Measurements from ENCODE around the gene HCST.

HCST gene

DNA sequence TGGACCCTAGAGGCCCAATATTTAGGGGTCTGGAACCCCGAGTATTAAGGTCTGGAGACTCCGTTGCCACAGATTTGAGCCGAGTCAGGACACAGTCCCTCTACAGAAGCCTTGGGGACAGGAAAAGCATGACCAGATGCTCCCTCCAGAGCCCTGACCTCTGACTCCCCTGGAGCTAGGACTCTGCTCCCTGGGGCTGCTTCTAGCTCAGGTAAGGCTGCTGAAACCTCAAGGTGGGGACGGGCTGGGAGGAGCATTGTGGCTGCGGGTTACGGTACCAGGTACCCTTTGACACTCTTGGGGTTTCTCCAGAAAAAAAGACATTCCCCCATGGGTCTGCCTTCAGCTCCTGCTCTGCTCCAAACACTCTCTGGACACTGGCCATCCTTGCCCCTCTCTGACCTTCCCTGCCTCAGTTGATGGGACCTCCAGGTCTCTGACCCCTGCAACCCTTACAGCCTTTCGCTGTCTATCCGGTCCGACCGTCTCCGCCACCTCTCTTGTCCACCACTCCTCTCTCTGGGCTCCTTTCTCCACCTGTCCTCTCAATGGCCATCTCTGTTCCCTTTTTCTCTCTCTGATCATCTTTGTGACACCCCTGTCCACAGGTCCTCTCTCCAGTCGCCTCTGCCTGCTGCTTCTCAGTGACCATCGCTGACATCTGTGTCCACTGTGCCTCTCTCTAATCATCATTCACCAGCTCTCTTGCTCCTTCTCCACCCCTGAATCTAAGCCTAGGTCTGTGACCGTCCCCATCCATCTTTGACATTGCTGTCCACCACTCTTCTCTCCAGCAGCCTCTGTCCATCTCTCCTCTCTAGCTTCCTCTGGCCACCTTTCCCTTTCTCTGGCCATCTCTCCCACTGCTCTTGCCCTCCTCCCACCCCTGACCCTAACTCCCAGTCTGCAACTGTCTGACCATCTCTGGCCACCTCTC, 35.3 kb downstream of the HCST start:
- no peak for DNase-seq (ENCODE audit: low read depth)

DNA sequence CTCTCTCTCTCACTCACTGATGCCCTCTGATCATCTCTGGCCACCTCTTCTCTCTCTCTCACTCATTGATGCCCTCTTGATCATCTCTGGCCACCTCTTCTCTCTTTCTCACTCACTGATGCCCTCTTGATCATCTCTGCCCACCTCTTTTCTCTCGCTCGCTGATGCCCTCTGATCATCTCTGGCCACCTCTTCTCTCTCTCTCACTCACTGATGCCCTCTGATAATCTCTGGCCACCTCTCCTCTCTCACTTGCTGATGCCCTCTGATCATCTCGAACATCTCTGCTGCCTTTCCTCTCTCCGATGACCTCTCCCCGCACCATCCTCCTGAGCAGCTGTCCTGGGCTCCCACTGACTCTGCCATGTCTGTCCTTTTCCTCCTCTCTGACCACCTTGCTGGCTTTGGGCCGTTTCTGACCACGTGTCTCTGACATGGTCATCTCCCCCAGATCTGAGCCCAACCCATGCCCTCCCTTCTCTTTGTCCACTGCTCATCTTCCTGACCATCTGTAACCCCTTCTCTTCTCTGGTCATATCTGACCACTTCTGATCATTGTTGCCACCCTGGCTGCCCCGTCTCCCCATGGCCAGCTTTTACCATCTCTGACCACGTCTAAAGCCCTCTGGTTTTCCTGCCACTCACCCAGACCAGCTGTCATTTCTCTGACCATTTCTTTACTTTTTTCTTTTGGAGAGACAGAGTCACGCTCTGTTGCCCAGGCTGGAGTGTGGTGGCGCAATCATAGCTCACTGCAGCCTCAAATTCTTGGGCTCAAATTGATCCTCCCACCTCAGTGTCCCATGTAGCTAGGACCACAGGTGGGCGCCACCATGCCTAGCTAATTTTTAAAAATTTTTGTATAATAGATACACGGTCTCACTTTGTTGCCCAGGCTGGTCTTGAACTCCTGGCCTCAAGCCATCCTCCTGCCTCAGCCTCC, 36.2 kb downstream of the HCST start:
- DNase-seq (ENCODE audit: low read depth): no peak

DNA sequence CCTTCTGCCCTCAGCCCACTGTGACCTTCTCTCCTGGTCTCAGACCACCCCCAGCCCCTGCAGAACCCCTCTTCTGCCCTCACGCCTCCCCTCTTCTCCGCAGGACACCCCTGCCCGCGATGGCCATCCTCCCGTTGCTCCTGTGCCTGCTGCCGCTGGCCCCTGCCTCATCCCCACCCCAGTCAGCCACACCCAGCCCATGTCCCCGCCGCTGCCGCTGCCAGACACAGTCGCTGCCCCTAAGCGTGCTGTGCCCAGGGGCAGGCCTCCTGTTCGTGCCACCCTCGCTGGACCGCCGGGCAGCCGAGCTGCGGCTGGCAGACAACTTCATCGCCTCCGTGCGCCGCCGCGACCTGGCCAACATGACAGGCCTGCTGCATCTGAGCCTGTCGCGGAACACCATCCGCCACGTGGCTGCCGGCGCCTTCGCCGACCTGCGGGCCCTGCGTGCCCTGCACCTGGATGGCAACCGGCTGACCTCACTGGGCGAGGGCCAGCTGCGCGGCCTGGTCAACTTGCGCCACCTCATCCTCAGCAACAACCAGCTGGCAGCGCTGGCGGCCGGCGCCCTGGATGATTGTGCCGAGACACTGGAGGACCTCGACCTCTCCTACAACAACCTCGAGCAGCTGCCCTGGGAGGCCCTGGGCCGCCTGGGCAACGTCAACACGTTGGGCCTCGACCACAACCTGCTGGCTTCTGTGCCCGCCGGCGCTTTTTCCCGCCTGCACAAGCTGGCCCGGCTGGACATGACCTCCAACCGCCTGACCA, 37.2 kb downstream of the HCST start:
- DNase-seq (ENCODE audit: low read depth): no peak

DNA sequence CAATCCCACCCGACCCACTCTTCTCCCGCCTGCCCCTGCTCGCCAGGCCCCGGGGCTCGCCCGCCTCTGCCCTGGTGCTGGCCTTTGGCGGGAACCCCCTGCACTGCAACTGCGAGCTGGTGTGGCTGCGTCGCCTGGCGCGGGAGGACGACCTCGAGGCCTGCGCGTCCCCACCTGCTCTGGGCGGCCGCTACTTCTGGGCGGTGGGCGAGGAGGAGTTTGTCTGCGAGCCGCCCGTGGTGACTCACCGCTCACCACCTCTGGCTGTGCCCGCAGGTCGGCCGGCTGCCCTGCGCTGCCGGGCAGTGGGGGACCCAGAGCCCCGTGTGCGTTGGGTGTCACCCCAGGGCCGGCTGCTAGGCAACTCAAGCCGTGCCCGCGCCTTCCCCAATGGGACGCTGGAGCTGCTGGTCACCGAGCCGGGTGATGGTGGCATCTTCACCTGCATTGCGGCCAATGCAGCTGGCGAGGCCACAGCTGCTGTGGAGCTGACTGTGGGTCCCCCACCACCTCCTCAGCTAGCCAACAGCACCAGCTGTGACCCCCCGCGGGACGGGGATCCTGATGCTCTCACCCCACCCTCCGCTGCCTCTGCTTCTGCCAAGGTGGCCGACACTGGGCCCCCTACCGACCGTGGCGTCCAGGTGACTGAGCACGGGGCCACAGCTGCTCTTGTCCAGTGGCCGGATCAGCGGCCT, 37.9 kb downstream of the HCST start:
- no peak for DNase-seq (ENCODE audit: low read depth)

DNA sequence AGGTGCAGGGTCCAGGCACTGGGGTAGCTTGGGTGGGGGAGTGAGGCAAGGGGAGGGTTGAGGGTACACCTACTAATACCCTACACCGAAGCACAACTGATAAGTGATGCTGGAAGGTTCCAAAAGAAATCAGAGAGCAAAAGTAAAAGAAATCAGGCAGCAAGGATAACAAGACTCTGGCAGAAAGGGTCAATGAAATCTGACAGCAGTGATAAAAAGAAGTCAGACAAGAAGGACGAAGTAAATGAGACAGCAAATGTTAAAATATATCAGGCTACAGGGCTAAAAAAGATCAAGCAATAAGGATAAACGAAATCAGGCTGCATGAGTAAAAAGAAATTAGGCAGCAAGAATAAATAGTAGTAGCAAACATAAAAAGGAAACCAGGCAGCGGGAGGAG, 38.5 kb downstream of the HCST start:
- no peak for DNase-seq (ENCODE audit: low read depth)

DNA sequence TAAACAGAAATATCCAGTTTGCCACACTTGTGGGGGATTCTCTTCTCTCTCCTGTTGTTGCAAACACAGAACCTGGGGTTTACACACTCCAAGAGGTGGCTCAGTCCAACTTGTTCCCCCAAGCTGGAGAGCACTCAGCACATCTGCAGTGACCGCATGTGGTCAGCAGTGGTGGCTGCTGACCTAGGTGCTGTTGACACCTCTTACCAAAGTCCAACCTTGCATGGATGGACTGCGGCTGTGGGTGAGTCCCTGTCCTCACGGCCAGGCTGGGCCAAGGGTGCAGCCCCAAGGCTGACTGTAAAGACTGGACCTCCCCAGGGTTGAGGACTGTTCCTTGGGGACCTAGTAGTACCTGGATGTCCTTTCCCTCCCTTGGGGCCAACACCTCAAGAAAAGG, 39.9 kb downstream of the HCST start:
- DNase-seq (ENCODE audit: low read depth): no peak

DNA sequence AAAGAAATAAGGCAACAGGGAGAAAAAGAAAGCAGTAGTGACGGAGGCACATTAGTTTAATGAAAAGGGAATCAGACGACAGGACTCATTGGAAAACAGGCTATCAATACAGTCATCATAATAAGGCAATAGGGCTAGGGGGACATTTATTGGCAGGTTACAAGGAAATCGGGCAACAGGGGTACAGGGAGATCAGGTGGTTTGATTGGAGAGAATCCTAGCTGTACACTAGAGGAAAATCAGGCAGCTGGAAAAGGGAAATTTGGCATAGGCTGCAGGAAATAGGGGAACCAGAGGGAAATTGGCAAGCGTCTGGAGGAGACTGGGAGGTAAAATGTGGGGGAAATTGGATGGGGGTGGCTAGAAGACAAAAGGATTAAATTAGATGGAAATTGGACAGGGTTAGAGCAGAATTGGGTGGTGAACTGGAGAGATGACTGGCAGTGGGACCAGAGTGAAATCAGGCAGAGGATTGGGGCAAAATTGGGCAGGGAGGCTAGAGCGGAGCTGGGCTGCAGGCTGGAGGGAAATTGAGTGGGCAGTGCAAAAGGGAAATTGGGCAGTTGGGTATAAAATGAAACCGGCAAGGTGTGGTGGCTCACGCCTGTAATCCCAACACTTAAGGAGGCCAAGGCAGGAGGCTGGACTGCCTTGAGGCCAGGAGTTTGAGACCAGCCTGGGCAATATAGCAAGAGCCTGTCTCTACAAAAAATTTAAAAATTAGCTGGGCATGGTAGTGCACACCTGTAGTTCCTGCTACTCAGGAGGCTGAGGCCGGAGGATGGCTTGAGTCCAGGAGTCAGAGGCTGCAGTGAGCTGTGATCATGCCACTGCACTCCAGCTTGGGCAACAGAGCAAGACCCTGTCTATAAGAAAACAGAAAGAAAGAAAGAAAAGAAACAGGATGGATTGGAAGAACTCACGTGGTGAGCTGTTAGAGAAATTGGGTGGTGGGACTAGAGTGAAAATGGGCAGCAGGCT, 41.3 kb downstream of the HCST start:
- no peak for DNase-seq (ENCODE audit: low read depth)

DNA sequence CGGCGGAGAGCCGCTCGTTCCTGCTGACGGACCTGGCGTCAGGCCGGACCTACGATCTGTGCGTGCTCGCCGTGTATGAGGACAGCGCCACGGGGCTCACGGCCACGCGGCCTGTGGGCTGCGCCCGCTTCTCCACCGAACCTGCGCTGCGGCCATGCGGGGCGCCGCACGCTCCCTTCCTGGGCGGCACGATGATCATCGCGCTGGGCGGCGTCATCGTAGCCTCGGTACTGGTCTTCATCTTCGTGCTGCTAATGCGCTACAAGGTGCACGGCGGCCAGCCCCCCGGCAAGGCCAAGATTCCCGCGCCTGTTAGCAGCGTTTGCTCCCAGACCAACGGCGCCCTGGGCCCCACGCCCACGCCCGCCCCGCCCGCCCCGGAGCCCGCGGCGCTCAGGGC, 42.2 kb downstream of the HCST start:
- DNase-seq (ENCODE audit: low read depth): no peak

DNA sequence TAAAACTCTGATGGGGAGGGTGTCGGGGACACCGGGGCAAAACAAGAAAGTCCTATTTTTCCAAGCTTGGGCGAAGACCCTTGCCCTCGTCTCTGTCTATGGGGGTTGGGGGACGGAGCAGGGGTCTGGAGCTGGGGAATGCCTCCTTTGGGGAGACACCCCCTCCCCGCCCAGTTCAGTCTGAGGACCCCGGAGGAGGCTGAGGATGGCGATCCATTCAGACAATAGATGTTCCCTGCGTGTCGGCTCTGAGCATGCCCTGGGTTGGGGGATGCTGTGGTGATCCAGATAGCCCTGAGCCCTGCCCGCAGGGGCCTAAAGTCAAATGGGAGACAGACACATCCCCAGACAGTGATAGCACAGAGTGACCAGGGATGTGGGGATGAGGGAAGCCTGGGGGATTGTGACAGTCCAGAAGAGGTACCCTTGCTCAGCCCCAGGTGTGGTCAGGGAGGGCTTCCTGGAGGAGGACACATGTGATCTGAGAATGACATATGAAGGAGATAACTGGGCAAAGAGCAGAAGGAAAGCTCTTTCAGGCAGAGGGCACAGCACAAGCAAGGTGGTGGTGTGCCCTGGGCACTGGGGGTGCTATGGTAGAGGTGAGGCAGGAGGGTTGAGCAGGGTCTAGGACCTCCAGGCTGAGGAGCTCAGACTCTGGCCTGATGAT, 42.9 kb downstream of the HCST start:
- DNase-seq (ENCODE audit: low read depth): no peak

DNA sequence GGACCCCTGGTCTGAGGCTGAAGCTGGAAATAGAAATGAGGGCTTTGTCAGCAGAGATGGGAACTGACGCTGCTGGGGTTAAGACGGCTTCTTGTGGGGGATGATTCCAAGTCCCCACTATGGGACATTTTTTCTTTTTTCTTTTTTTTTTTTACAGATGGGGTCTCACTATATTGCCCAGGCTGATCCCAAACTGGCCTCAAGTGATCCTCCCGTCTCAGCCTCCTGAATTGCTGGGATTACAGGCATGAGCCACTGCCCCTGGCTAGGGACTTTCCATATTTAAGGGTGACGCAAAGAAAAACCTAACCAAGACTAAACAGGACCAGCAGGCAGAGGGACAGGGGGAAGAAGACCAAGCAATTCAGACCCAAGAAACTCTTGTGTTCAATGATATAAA, 43.9 kb downstream of the HCST start:
- no peak for DNase-seq (ENCODE audit: low read depth)

DNA sequence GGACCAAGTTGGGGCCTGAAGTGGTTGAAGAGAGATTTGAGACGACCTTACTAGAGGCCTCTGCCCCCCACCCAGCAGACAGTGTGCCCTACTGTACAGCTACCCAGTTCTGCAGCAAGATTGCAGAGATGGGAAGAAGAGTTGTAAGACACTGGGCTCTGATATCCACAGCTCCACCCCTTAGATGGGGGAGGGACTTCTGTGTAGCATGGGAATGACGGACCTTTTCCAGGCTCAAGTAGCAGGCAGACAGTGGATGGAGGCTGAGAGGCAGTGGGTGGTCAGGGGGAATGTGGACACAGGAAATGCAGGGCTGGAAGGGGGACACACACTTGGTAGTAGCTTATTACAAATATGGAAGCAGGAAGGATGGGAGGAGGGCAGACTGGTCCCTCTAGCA, 46.8 kb downstream of the HCST start:
- DNase-seq (ENCODE audit: low read depth): no peak
